K562 (cell line): ENCODE measurements around the gene TEX22. TPM values are rescaled to one million over a fixed set of nuclear protein-coding genes. Genes with fewer than 3 reads are reported as not detected.

Source experiments
- ATAC-seq: fragments of 200-7000 bp; cut with Tn5 transposase; 3 replicates; pipeline ENCODE4 v1.9.1; 2020; ENCODE audit warnings: moderate library complexity
- BruUV-seq: library from RNA; stranded (reverse); fragments of 400-500 nt; replicated peaks from 2 replicates; lab custom pipeline; 2021; lab: Mats Ljungman, UMichigan
- CTCF ChIA-PET: fragments of 300-600 bp; formaldehyde crosslinking; extraction: SDS; loops from one replicate; lab custom pipeline; 2021; ENCODE audit warnings: low intra/inter-chr PET ratio; lab: Yijun Ruan, JAX
- POLR2A ChIA-PET: fragments of 300-600, 350-650 bp; sonication (Branson Sonifier 250); formaldehyde crosslinking; extraction: SDS; loops from one replicate; lab custom pipeline; 2021; ENCODE audit warnings: antibody characterized with exemption, inconsistent platforms; lab: Yijun Ruan, JAX
- DNase-seq, 4 experiments: peaks; one replicate each; pipeline versions ENCODE4 v3.0.0 to v3.0.0-alpha.2; 2011 to 2018; ENCODE audit warnings: low spot score in 3 of 4, mixed read lengths in 3 of 4; ENCODE audit errors: extremely low read depth in 1 of 4
- FAIRE-seq: peaks from 2 replicates; lab custom pipeline; 2011; peaks lifted over from hg19 to GRCh38; lab: Jason Lieb, UNC
- H2AFZ ChIP-seq: 2 replicates; pipeline ENCODE4 v1.6.0; 2011; ENCODE audit warnings: low read depth, low read length, control low read depth, inconsistent platforms
- H3K27ac ChIP-seq: fragments of 200-600 bp; 3 replicates; pipeline ENCODE4 v1.8.0; 2011; ENCODE audit warnings: low read depth, mild to moderate bottlenecking, control low read depth, inconsistent platforms, low read length, moderate library complexity, mixed read lengths; ENCODE audit errors: extremely low read depth
- H3K27me3 ChIP-seq, 2 experiments: fragments of 300-600 bp in 1 of 2; 2 replicates in 1 of 2; 3 replicates in 1 of 2; pipeline versions ENCODE4 v1.6.0 to v1.8.0; 2011; ENCODE audit warnings: inconsistent platforms in 2 of 2, low read length in 2 of 2, mild to moderate bottlenecking in 1 of 2, mixed read lengths in 1 of 2, moderate library complexity in 1 of 2; ENCODE audit not compliant: control insufficient read depth in 2 of 2, insufficient read depth in 2 of 2
- H3K36me3 ChIP-seq: fragments of 300-600 bp; 3 replicates; pipeline ENCODE4 v1.8.0; 2011; ENCODE audit warnings: mild to moderate bottlenecking, low read length, inconsistent platforms; ENCODE audit not compliant: control insufficient read depth, insufficient read depth
- H3K4me1 ChIP-seq, 2 experiments: fragments of 200-600 bp in 1 of 2; replicated peaks in 1 of 2; 2 replicates in 1 of 2; 3 replicates in 1 of 2; pipeline versions ENCODE4 v1.5.1 to v1.8.0; 2011; ENCODE audit warnings: inconsistent platforms in 2 of 2, low read length in 2 of 2, mild to moderate bottlenecking in 1 of 2, mixed read lengths in 1 of 2, moderate library complexity in 1 of 2; ENCODE audit not compliant: control insufficient read depth in 2 of 2, insufficient read depth in 2 of 2
- H3K4me2 ChIP-seq: 2 replicates; pipeline ENCODE4 v1.6.1; 2011; ENCODE audit warnings: low read length, control low read depth, inconsistent platforms, mixed read lengths; ENCODE audit not compliant: insufficient read depth
- H3K4me3 ChIP-seq: fragments of 200-600 bp; sonication (generic), shearing (Covaris generic); 2 replicates; pipeline ENCODE4 v1.5.1; 2016; ENCODE audit warnings: control low read depth, inconsistent platforms
- H3K79me2 ChIP-seq: fragments of 200-600 bp; 3 replicates; pipeline ENCODE4 v1.8.0; 2011; ENCODE audit warnings: low read length, inconsistent platforms; ENCODE audit not compliant: control insufficient read depth, insufficient read depth
- H3K9ac ChIP-seq, 2 experiments: 2 replicates each; pipeline versions ENCODE4 v1.6.0 to v1.6.1; 2011; ENCODE audit warnings: low read depth in 2 of 2, low read length in 2 of 2, control low read depth in 1 of 2, inconsistent platforms in 1 of 2, mild to moderate bottlenecking in 1 of 2, mixed read lengths in 1 of 2; ENCODE audit not compliant: insufficient read depth in 1 of 2
- H3K9me1 ChIP-seq: one replicate; pipeline ENCODE4 v1.6.0; 2011; ENCODE audit warnings: inconsistent platforms, mild to moderate bottlenecking, low read length, moderate library complexity; ENCODE audit not compliant: control insufficient read depth, insufficient read depth
- H3K9me3 ChIP-seq: replicated peaks from 2 replicates; pipeline ENCODE4 v1.5.1; 2011; ENCODE audit warnings: low read depth, low read length, inconsistent platforms; ENCODE audit not compliant: control insufficient read depth, insufficient read depth
- H4K20me1 ChIP-seq: replicated peaks from 2 replicates; pipeline ENCODE4 v1.6.1; 2011; ENCODE audit warnings: low read length, inconsistent platforms, mixed read lengths; ENCODE audit not compliant: control insufficient read depth, insufficient read depth
- HCFC1 ChIP-seq: IDR thresholded peaks from 2 replicates; pipeline ENCODE4 v1.6.1; 2012; ENCODE audit warnings: low read depth, low read length, improper control_type of control experiment
- HNRNPH1 ChIP-seq: fragments of 200-400 bp; formaldehyde crosslinking; optimal IDR thresholded peaks from 2 replicates; pipeline ENCODE3; 2017; ENCODE audit warnings: low read depth, mild to moderate bottlenecking, low read length, moderate library complexity
- NR1H2 ChIP-seq: sonication (generic); formaldehyde crosslinking; IDR thresholded peaks from 2 replicates; pipeline ENCODE4 v1.4.0; 2020; ENCODE audit warnings: mild to moderate bottlenecking, missing genetic modification reagents
- U2AF2 ChIP-seq: fragments of 200-400 bp; formaldehyde crosslinking; optimal IDR thresholded peaks from 2 replicates; pipeline ENCODE3; 2017; ENCODE audit warnings: low read depth, mild to moderate bottlenecking, low read length
- ZKSCAN1 ChIP-seq: fragments of 150-350 bp; IDR thresholded peaks from 2 replicates; pipeline ENCODE4 v1.6.1; 2016; ENCODE audit warnings: low read depth, low read length
- ZNF253 ChIP-seq: fragments of 250-450 bp; sonication (Bioruptor Pico); conservative IDR thresholded peaks from 2 replicates; pipeline ENCODE4 v1.6.1; 2021; ENCODE audit warnings: mild to moderate bottlenecking
- ZNF263 ChIP-seq: sonication (generic); formaldehyde crosslinking; IDR thresholded peaks from 2 replicates; pipeline ENCODE4 v1.8.0; 2022; ENCODE audit warnings: mild to moderate bottlenecking, missing genetic modification reagents, borderline replicate concordance
- ZNF311 ChIP-seq: fragments of 250-450 bp; sonication (Bioruptor Pico); IDR thresholded peaks from 2 replicates; pipeline ENCODE4 v1.4.0; 2020; ENCODE audit warnings: mild to moderate bottlenecking, moderate library complexity
- ZNF77 ChIP-seq: fragments of 250-450 bp; sonication (Bioruptor Pico); IDR thresholded peaks from 2 replicates; pipeline ENCODE4 v1.5.0; 2020
- ZNF778 ChIP-seq: fragments of 450-650 bp; formaldehyde crosslinking; IDR thresholded peaks from 2 replicates; pipeline ENCODE4 v1.4.0; 2020; ENCODE audit warnings: mild to moderate bottlenecking, moderate library complexity
- WGBS: fragments of 100-300 bp; shearing (Covaris generic); methylation state at CpG from one replicate; pipeline ENCODE4 v1.1.6; 2016; ENCODE audit warnings: low coverage, mixed read lengths; ENCODE audit not compliant: insufficient coverage; ENCODE audit errors: missing lambda C conversion rate; 5-methylcytosine and 5-hydroxymethylcytosine counted together
- in situ Hi-C: fragments of 300-500 bp; cut with MboI; formaldehyde crosslinking; loops from 4 replicates; pipeline ENCODE4 v1.15.0; 2018; ENCODE audit warnings: inconsistent platforms, mixed read lengths
- intact Hi-C: fragments of 100-400 bp; cut with micrococcal nuclease; formaldehyde crosslinking; loops from 2 replicates; pipeline ENCODE4 v1.14.2; 2022
- polyA plus RNA-seq, 8 experiments: library from polyadenylated mRNA; depleted of rRNA in 4 of 8; stranded (reverse) in 5 of 8; unstranded in 3 of 8; fragments of >200 nt; fragmentation: Nextera tagmentation in 2 of 8; fragmentation: Illumina TruSeq in 1 of 8; extraction: Ambion mirVana in 2 of 8; extraction: Trizol in 1 of 8; gene quantifications; 2 replicates each; pipeline versions ENCODE4 v1.2.1 to v1.2.3, GENCODE V29; 2011 to 2014; ENCODE audit warnings: inconsistent platforms in 1 of 8, missing spikeins in 1 of 8
- total RNA-seq, 7 experiments: library from RNA; depleted of rRNA in 6 of 7; stranded (reverse); fragments of >200 nt in 6 of 7; fragmentation: Illumina TruSeq in 2 of 7; extraction: Trizol in 2 of 7; gene quantifications; 2 replicates each; pipeline versions ENCODE4 v1.2.1 to v1.2.3, GENCODE V29; 2011 to 2021; ENCODE audit warnings: low replicate concordance in 1 of 7
- TF ChIP-seq, protein P1 (sequence below): fragments of 450-650 bp; formaldehyde crosslinking; IDR thresholded peaks from 2 replicates; pipeline ENCODE4 v1.4.0; 2020; ENCODE audit warnings: mild to moderate bottlenecking, moderate library complexity
- TF ChIP-seq, protein P2 (sequence below), 2 experiments: IDR thresholded peaks; 2 replicates each; pipeline ENCODE4 v1.6.1; 2012; ENCODE audit warnings: improper control_type of control experiment in 2 of 2, low read depth in 2 of 2, low read length in 2 of 2, borderline replicate concordance in 1 of 2
- TF ChIP-seq, protein P3 (sequence below), 2 experiments: IDR thresholded peaks; 2 replicates each; pipeline ENCODE4 v1.6.1; 2011; ENCODE audit warnings: borderline replicate concordance in 1 of 2, control low read depth in 1 of 2, low read depth in 1 of 2, low read length in 1 of 2, mild to moderate bottlenecking in 1 of 2, mixed read lengths in 1 of 2, moderate library complexity in 1 of 2; ENCODE audit not compliant: insufficient read depth in 1 of 2, insufficient read length in 1 of 2, poor library complexity in 1 of 2, severe bottlenecking in 1 of 2; ENCODE audit errors: extremely low read depth in 1 of 2
- TF ChIP-seq, protein P4 (sequence below), 3 experiments: fragments of 200-800 bp in 1 of 3; sonication (Bioruptor generic) in 1 of 3; sonication (generic) in 1 of 3; formaldehyde crosslinking in 1 of 3; IDR thresholded peaks; 2 replicates each; pipeline versions ENCODE4 v1.6.1 to v1.8.0; 2016 to 2022; ENCODE audit warnings: mild to moderate bottlenecking in 2 of 3, missing compliant biosample characterization in 2 of 3, missing genetic modification characterization in 2 of 3, missing genetic modification reagents in 1 of 3

Gene TEX22
- total and polyA plus RNA-seq, 9 of the 15 experiments (the other 6 are each of a cell fraction or from before 2014, with no cell fraction given): 0.04 to 1.7 (median 0.23) TPM; not detected in 2

DNA sequence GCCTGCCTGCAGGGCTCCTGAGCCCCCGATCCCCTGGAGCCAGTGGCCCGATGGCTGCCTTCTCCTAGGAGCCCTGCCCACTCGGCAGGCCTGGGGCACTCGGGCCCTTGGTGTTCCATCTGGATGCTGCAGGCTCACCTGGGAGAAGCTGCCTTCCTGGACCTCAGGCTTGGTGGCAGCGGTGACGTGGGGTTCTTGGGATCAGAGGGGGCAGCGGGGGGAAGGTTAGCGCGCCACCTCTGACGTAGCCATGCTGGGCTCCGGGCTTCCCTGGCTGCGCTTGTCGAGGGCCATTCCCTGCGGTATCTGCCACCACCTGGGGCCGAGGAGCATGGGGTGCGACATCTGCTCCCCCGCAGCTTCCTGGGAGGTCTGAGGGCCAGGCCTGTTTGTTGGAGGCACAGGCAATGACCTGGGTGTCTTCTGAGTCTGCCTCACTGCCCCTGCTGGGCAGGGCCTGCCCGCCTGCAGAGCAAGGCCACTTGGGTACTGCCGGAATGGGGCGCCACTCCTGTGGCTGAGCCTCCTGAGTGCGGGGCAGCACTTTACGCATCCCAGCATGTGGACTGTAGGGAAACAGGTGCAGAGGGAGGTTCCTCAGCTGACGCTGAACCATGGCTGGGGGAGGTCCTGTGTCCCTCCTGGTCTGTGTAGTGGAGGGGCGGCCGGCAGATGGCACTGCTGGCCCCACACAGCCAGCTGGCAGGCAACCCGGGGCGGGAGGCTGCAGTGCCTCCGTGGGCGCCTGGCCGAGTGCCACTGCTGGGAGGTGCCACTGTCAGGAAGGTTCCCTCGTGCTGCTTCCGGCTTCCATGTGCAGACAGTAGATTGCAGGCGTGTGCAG lies 41.6 kb downstream of the TEX22 start (continued):
- TF ChIP-seq, protein P1, sequence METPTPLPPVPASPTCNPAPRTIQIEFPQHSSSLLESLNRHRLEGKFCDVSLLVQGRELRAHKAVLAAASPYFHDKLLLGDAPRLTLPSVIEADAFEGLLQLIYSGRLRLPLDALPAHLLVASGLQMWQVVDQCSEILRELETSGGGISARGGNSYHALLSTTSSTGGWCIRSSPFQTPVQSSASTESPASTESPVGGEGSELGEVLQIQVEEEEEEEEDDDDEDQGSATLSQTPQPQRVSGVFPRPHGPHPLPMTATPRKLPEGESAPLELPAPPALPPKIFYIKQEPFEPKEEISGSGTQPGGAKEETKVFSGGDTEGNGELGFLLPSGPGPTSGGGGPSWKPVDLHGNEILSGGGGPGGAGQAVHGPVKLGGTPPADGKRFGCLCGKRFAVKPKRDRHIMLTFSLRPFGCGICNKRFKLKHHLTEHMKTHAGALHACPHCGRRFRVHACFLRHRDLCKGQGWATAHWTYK (CRISPR knock-in tag): no peak
- no peak for TF ChIP-seq NR1H2 (CRISPR knock-in tag)
- TF ChIP-seq ZNF263: no peak
- TF ChIP-seq ZKSCAN1: no peak
- TF ChIP-seq HNRNPH1: no peak

DNA sequence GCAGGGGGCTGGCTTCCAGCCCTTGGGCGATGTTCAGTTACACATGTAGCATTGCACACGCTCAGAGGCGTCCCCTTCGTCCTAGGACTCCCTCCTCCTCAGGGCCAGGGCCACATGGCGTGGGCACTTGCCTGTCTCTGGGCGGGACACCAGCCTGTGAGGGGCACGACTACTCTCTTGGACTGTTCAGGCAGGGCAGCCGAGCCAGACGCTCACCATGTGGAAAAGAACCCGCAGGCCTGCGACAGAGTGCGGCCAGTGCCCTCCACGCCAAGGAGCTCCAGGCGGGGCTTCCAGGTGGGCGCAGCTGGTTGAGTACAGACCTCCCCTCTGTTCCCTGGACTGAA lies 42.2 kb downstream of the TEX22 start:
- ATAC-seq: no peak
- Histone ChIP-seq H3K27ac (no peak overlapping the region), H3K9me1 (no peaks in the 10 kb centered on the region), H3K36me3 (peaks cover 51% of the 10 kb centered on the region; the same call in 1 of the 3 replicates), H4K20me1 (peaks cover 8% of the 10 kb centered on the region; the same call in 1 of the 2 replicates), H3K9ac (no peak overlapping the region), H3K79me2 (peaks cover 37% of the 10 kb centered on the region), H3K9me3 (no peaks in the 10 kb centered on the region), H2AFZ (no peak overlapping the region), H3K4me1 (peaks cover 0 to 49% of the 10 kb centered on the region in 2 experiments; a peak in 2 of 5 replicates), H3K4me2 (no peak overlapping the region), H3K27me3 (no peaks in the 10 kb centered on the region), H3K4me3 (no peak overlapping the region)
- ChIA-PET POLR2A (no interaction called here), CTCF (no interaction called here)
- FAIRE-seq: no peak
- intact Hi-C loops: no loop called here
- no TSS peak for BruUV-seq
- in situ Hi-C loops: no loop called here
- WGBS: 100% methylated on average over 4 of the region's 15 CpGs
- no peak for DNase-seq
- TF ChIP-seq ZNF253 (CRISPR knock-in tag) (no peak), ZNF77 (CRISPR knock-in tag) (no peak), ZNF778 (no peak), ZNF311 (CRISPR knock-in tag) (no peak), U2AF2 (no peak), HCFC1 (no peak)
- TF ChIP-seq, protein P2, sequence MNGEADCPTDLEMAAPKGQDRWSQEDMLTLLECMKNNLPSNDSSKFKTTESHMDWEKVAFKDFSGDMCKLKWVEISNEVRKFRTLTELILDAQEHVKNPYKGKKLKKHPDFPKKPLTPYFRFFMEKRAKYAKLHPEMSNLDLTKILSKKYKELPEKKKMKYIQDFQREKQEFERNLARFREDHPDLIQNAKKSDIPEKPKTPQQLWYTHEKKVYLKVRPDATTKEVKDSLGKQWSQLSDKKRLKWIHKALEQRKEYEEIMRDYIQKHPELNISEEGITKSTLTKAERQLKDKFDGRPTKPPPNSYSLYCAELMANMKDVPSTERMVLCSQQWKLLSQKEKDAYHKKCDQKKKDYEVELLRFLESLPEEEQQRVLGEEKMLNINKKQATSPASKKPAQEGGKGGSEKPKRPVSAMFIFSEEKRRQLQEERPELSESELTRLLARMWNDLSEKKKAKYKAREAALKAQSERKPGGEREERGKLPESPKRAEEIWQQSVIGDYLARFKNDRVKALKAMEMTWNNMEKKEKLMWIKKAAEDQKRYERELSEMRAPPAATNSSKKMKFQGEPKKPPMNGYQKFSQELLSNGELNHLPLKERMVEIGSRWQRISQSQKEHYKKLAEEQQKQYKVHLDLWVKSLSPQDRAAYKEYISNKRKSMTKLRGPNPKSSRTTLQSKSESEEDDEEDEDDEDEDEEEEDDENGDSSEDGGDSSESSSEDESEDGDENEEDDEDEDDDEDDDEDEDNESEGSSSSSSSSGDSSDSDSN (IDR thresholded peaks at IDR 0.05; ENCODE audit: borderline replicate concordance in 1 of 2, low read depth in 2 of 2, low read length in 2 of 2): no peak
- TF ChIP-seq, protein P3, sequence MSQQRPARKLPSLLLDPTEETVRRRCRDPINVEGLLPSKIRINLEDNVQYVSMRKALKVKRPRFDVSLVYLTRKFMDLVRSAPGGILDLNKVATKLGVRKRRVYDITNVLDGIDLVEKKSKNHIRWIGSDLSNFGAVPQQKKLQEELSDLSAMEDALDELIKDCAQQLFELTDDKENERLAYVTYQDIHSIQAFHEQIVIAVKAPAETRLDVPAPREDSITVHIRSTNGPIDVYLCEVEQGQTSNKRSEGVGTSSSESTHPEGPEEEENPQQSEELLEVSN (IDR thresholded peaks at IDR 0.05; ENCODE audit: borderline replicate concordance in 1 of 2, extremely low read depth in 1 of 2, insufficient read depth in 1 of 2, insufficient read length in 1 of 2, low read depth in 1 of 2, low read length in 1 of 2, poor library complexity in 1 of 2, severe bottlenecking in 1 of 2): no peak
- TF ChIP-seq, protein P4, sequence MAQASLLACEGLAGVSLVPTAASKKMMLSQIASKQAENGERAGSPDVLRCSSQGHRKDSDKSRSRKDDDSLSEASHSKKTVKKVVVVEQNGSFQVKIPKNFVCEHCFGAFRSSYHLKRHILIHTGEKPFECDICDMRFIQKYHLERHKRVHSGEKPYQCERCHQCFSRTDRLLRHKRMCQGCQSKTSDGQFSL (CRISPR knock-in tag; IDR thresholded peaks at IDR 0.05): no peak
- TF ChIP-seq, protein P4 (tag; IDR thresholded peaks at IDR 0.05): no peak
